ENCODE results near the gene CAMK4. TPM values are rescaled to one million over a fixed set of nuclear protein-coding genes. Genes with fewer than 3 reads are reported as not detected.

Gene CAMK4
- total and polyA plus RNA-seq, 2 experiments from 2014 or later, result 4.2 to 7.3 TPM

GRCh38 chr5:111310711-111311620 is 86.8 kb downstream of the CAMK4 start:
- Histone ChIP-seq H3K79me2 (replicated peaks; ENCODE audit: insufficient read depth) (no peaks in the 10 kb centered on the region), H3K4me1 (ENCODE audit: insufficient read depth) (peaks cover 6% of the 10 kb centered on the region), H3K4me2 (no peak overlapping the region), H3K27ac (ENCODE audit: low read depth) (no peak overlapping the region), H2AFZ (no peak overlapping the region), H3K36me3 (ENCODE audit: insufficient read depth) (no peaks in the 10 kb centered on the region), H3K4me3 (no peak overlapping the region), H3K9me2 (ENCODE audit: insufficient read depth) (no peaks in the 10 kb centered on the region), H3F3A (replicated peaks; ENCODE audit: low read depth) (no peaks in the 10 kb centered on the region), H3K27me3 (ENCODE audit: insufficient read depth) (no peaks in the 10 kb centered on the region), H4K20me1 (replicated peaks; ENCODE audit: insufficient read depth) (no peaks in the 10 kb centered on the region)
- ATAC-seq (no peak), DNase-seq (ENCODE audit: low spot score) (no peak)
- Mint-ChIP-seq H3K36me3 (ENCODE audit: low read depth) (no peaks in the 10 kb centered on the region), H3K4me1 (peaks cover 12% of the 10 kb centered on the region), H3K27me3 (ENCODE audit: insufficient read depth, low read depth, poor library complexity) (no peaks in the 10 kb centered on the region), H3K4me3 (no peak overlapping the region), H3K27ac (no peak overlapping the region), H3K9me3 (no peaks in the 10 kb centered on the region)
- no peak for TF ChIP-seq EZH2 (IDR thresholded peaks at IDR 0.05; ENCODE audit: low read depth, unreplicated experiment)
- no peak for TF ChIP-seq STAT1 (IDR thresholded peaks at IDR 0.05; ENCODE audit: unreplicated experiment)
- TF ChIP-seq JUNB (IDR thresholded peaks at IDR 0.05; ENCODE audit: unreplicated experiment), result no peak
- TF ChIP-seq, protein P1, sequence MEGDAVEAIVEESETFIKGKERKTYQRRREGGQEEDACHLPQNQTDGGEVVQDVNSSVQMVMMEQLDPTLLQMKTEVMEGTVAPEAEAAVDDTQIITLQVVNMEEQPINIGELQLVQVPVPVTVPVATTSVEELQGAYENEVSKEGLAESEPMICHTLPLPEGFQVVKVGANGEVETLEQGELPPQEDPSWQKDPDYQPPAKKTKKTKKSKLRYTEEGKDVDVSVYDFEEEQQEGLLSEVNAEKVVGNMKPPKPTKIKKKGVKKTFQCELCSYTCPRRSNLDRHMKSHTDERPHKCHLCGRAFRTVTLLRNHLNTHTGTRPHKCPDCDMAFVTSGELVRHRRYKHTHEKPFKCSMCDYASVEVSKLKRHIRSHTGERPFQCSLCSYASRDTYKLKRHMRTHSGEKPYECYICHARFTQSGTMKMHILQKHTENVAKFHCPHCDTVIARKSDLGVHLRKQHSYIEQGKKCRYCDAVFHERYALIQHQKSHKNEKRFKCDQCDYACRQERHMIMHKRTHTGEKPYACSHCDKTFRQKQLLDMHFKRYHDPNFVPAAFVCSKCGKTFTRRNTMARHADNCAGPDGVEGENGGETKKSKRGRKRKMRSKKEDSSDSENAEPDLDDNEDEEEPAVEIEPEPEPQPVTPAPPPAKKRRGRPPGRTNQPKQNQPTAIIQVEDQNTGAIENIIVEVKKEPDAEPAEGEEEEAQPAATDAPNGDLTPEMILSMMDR (conservative IDR thresholded peaks at IDR 0.05; ENCODE audit: low read depth in 2 of 2), result no peak
- no peak for TF ChIP-seq POLR2AphosphoS5 (IDR thresholded peaks at IDR 0.05; ENCODE audit: low read depth)
- TF ChIP-seq ZNF114 (CRISPR knock-in tag; IDR thresholded peaks at IDR 0.05), result no peak
- no peak for TF ChIP-seq REST (IDR thresholded peaks at IDR 0.05; ENCODE audit: unreplicated experiment)
- TF ChIP-seq ETS1 (IDR thresholded peaks at IDR 0.05), result no peak
- no peak for TF ChIP-seq CREB1 (CRISPR knock-in tag; IDR thresholded peaks at IDR 0.05; ENCODE audit: low read depth)
- TF ChIP-seq ZNF331 (CRISPR knock-in tag; IDR thresholded peaks at IDR 0.05; ENCODE audit: low read depth), result no peak
- TF ChIP-seq, protein P2, sequence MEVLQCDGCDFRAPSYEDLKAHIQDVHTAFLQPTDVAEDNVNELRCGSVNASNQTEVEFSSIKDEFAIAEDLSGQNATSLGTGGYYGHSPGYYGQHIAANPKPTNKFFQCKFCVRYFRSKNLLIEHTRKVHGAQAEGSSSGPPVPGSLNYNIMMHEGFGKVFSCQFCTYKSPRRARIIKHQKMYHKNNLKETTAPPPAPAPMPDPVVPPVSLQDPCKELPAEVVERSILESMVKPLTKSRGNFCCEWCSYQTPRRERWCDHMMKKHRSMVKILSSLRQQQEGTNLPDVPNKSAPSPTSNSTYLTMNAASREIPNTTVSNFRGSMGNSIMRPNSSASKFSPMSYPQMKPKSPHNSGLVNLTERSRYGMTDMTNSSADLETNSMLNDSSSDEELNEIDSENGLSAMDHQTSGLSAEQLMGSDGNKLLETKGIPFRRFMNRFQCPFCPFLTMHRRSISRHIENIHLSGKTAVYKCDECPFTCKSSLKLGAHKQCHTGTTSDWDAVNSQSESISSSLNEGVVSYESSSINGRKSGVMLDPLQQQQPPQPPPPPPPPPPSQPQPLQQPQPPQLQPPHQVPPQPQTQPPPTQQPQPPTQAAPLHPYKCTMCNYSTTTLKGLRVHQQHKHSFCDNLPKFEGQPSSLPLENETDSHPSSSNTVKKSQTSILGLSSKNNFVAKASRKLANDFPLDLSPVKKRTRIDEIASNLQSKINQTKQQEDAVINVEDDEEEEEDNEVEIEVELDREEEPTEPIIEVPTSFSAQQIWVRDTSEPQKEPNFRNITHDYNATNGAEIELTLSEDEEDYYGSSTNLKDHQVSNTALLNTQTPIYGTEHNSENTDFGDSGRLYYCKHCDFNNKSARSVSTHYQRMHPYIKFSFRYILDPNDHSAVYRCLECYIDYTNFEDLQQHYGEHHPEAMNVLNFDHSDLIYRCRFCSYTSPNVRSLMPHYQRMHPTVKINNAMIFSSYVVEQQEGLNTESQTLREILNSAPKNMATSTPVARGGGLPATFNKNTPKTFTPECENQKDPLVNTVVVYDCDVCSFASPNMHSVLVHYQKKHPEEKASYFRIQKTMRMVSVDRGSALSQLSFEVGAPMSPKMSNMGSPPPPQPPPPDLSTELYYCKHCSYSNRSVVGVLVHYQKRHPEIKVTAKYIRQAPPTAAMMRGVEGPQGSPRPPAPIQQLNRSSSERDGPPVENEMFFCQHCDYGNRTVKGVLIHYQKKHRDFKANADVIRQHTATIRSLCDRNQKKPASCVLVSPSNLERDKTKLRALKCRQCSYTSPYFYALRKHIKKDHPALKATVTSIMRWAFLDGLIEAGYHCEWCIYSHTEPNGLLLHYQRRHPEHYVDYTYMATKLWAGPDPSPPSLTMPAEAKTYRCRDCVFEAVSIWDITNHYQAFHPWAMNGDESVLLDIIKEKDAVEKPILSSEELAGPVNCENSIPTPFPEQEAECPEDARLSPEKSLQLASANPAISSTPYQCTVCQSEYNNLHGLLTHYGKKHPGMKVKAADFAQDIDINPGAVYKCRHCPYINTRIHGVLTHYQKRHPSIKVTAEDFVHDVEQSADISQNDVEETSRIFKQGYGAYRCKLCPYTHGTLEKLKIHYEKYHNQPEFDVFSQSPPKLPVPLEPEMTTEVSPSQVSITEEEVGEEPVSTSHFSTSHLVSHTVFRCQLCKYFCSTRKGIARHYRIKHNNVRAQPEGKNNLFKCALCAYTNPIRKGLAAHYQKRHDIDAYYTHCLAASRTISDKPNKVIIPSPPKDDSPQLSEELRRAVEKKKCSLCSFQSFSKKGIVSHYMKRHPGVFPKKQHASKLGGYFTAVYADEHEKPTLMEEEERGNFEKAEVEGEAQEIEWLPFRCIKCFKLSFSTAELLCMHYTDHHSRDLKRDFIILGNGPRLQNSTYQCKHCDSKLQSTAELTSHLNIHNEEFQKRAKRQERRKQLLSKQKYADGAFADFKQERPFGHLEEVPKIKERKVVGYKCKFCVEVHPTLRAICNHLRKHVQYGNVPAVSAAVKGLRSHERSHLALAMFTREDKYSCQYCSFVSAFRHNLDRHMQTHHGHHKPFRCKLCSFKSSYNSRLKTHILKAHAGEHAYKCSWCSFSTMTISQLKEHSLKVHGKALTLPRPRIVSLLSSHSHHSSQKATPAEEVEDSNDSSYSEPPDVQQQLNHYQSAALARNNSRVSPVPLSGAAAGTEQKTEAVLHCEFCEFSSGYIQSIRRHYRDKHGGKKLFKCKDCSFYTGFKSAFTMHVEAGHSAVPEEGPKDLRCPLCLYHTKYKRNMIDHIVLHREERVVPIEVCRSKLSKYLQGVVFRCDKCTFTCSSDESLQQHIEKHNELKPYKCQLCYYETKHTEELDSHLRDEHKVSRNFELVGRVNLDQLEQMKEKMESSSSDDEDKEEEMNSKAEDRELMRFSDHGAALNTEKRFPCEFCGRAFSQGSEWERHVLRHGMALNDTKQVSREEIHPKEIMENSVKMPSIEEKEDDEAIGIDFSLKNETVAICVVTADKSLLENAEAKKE (CRISPR knock-in tag; IDR thresholded peaks at IDR 0.05), result no peak
